ENCODE measurements around the gene TMBIM4. TPM values are rescaled to one million over a fixed set of nuclear protein-coding genes. Genes with fewer than 3 reads are reported as not detected.

The TMBIM4 gene
- total RNA-seq, 1 donor: 94.1 TPM

- Histone ChIP-seq H3K4me3 (ENCODE audit: insufficient read depth, low read length) (peak overlapping the region; percentile 95), H3K4me1 (ENCODE audit: insufficient read depth, low read length) (peaks cover 12% of the 10 kb centered on the region), H3K36me3 (ENCODE audit: insufficient read depth, low read length) (peaks cover 3% of the 10 kb centered on the region), H4K20me1 (ENCODE audit: insufficient read depth, low read length) (no peaks in the 10 kb centered on the region), H3K4me2 (ENCODE audit: insufficient read depth, low read length) (peak overlapping the region; percentile 97), H3K9me3 (ENCODE audit: low read depth, low read length) (no peaks in the 10 kb centered on the region), H3K27me3 (ENCODE audit: insufficient read depth, low read length) (no peaks in the 10 kb centered on the region), H3K27ac (ENCODE audit: low read depth, low read length) (peak overlapping the region; percentile 98), H2AFZ (ENCODE audit: low read length) (peak overlapping the region; percentile 28), H3K79me2 (ENCODE audit: insufficient read depth, low read length) (peaks cover 53% of the 10 kb centered on the region)
- DNase-seq (ENCODE audit: insufficient read length, low spot score, missing footprints): no peak
- TF ChIP-seq CTCF (IDR thresholded peaks at IDR 0.05; ENCODE audit: extremely low read depth, low read depth, low read length): no peak
Observed at GRCh38 chr12:66168410-66168809, 1.4 kb downstream of the TMBIM4 start.

- no peak for TF ChIP-seq CTCF (IDR thresholded peaks at IDR 0.05; ENCODE audit: extremely low read depth, low read depth, low read length)
- H4K20me1 ChIP-seq (ENCODE audit: insufficient read depth, low read length): peaks cover 9% of the 10 kb centered on the region
- H3K9me3 ChIP-seq (ENCODE audit: low read depth, low read length): no peaks in the 10 kb centered on the region
- H3K27ac ChIP-seq (ENCODE audit: low read depth, low read length): no peak overlapping the region
- peaks cover 3% of the 10 kb centered on the region for H3K36me3 ChIP-seq (ENCODE audit: insufficient read depth, low read length)
- H2AFZ ChIP-seq (ENCODE audit: low read length): no peak overlapping the region
- peaks cover 71% of the 10 kb centered on the region for H3K79me2 ChIP-seq (ENCODE audit: insufficient read depth, low read length)
- H3K27me3 ChIP-seq (ENCODE audit: insufficient read depth, low read length): no peaks in the 10 kb centered on the region
- no peak for DNase-seq (ENCODE audit: insufficient read length, low spot score, missing footprints)
- H3K4me1 ChIP-seq (ENCODE audit: insufficient read depth, low read length): peaks cover 12% of the 10 kb centered on the region
- no peak overlapping the region for H3K4me3 ChIP-seq (ENCODE audit: insufficient read depth, low read length)
- no peak overlapping the region for H3K4me2 ChIP-seq (ENCODE audit: insufficient read depth, low read length)
Observed at GRCh38 chr12:66166561-66166960, 3.2 kb downstream of the TMBIM4 start.

- Histone ChIP-seq H3K27me3 (ENCODE audit: insufficient read depth, low read length) (no peaks in the 10 kb centered on the region), H3K4me3 (ENCODE audit: insufficient read depth, low read length) (no peak overlapping the region), H3K27ac (ENCODE audit: low read depth, low read length) (no peak overlapping the region), H3K4me2 (ENCODE audit: insufficient read depth, low read length) (no peak overlapping the region), H3K9me3 (ENCODE audit: low read depth, low read length) (no peaks in the 10 kb centered on the region), H3K4me1 (ENCODE audit: insufficient read depth, low read length) (peaks cover 12% of the 10 kb centered on the region), H3K36me3 (ENCODE audit: insufficient read depth, low read length) (peaks cover 3% of the 10 kb centered on the region), H4K20me1 (ENCODE audit: insufficient read depth, low read length) (peaks cover 9% of the 10 kb centered on the region), H3K79me2 (ENCODE audit: insufficient read depth, low read length) (peaks cover 82% of the 10 kb centered on the region), H2AFZ (ENCODE audit: low read length) (no peak overlapping the region)
- no peak for TF ChIP-seq CTCF (IDR thresholded peaks at IDR 0.05; ENCODE audit: extremely low read depth, low read depth, low read length)
- DNase-seq (ENCODE audit: insufficient read length, low spot score, missing footprints): no peak
Observed at GRCh38 chr12:66165141-66165540, 4.7 kb downstream of the TMBIM4 start.

GRCh38 chr12:66164349-66164821, 5.4 kb downstream of the TMBIM4 start:
- no peak for DNase-seq (ENCODE audit: insufficient read length, low spot score, missing footprints)
- Histone ChIP-seq H3K4me3 (ENCODE audit: insufficient read depth, low read length) (no peak overlapping the region), H3K27ac (ENCODE audit: low read depth, low read length) (no peak overlapping the region), H3K79me2 (ENCODE audit: insufficient read depth, low read length) (peaks cover 89% of the 10 kb centered on the region), H4K20me1 (ENCODE audit: insufficient read depth, low read length) (peaks cover 13% of the 10 kb centered on the region), H3K27me3 (ENCODE audit: insufficient read depth, low read length) (no peaks in the 10 kb centered on the region), H3K4me2 (ENCODE audit: insufficient read depth, low read length) (no peak overlapping the region), H3K9me3 (ENCODE audit: low read depth, low read length) (no peaks in the 10 kb centered on the region), H3K36me3 (ENCODE audit: insufficient read depth, low read length) (peaks cover 9% of the 10 kb centered on the region), H2AFZ (ENCODE audit: low read length) (no peak overlapping the region), H3K4me1 (ENCODE audit: insufficient read depth, low read length) (peaks cover 12% of the 10 kb centered on the region)
- no peak for TF ChIP-seq CTCF (IDR thresholded peaks at IDR 0.05; ENCODE audit: extremely low read depth, low read depth, low read length)

Data from osteoblast (primary cell).